Measurements from ENCODE around the gene SDK1. TPM values are rescaled to one million over a fixed set of nuclear protein-coding genes. Genes with fewer than 3 reads are reported as not detected.

Gene SDK1
- total and polyA plus RNA-seq, 2 of the 8 experiments (the other 6 are each of a cell fraction or from before 2014, with no cell fraction given): 3.3 to 7.2 TPM

GRCh38 chr7:4174451-4174850 is 873.4 kb downstream of the SDK1 start:
- no peak overlapping the region for H2AK5ac ChIP-seq (ENCODE audit: low read depth, low read length)
- H3K9ac ChIP-seq (replicated peaks in 1 of 4; ENCODE audit: extremely low read depth in 1 of 4, low read depth in 3 of 4, low read length in 3 of 4): no peak overlapping the region
- 95% methylated on average over 10 of the region's 11 CpGs; no CpG with 5 or more reads in 1 of the 2 experiments for WGBS, 2 experiments (ENCODE audit: extremely low coverage in 1 of 2, insufficient coverage in 1 of 2, insufficient read length in 1 of 2, insufficient replicate concordance in 2 of 2, low coverage in 1 of 2, low lambda C conversion rate in 2 of 2, missing lambda C conversion rate in 1 of 2)
- DNase-seq (ENCODE audit: low read depth in 1 of 2, low spot score in 2 of 2) (no peak), FAIRE-seq (no peak)
- H4K20me1 ChIP-seq (replicated peaks in 1 of 2; ENCODE audit: control insufficient read depth in 1 of 2, insufficient read depth in 2 of 2, low read length in 2 of 2): no peaks in the 10 kb centered on the region
- no peak overlapping the region for H4K91ac ChIP-seq (replicated peaks; ENCODE audit: insufficient read length, low read length)
- no peak overlapping the region for H2BK5ac ChIP-seq (ENCODE audit: low read depth, low read length)
- H3K9me3 ChIP-seq (ENCODE audit: insufficient read depth in 2 of 2, low read depth in 1 of 2, low read length in 1 of 2): peaks cover 9 to 14% of the 10 kb centered on the region in 2 experiments; a peak in 3 of 4 replicates
- no peak overlapping the region for H3K14ac ChIP-seq (ENCODE audit: insufficient read length)
- no peak overlapping the region for H2AFZ ChIP-seq (ENCODE audit: low read length)
- no peak overlapping the region for H4K5ac ChIP-seq (ENCODE audit: insufficient read length, low read depth, low read length)
- H3K36me3 ChIP-seq (ENCODE audit: control insufficient read depth in 2 of 4, insufficient read depth in 4 of 4, low read length in 3 of 4): no peaks in the 10 kb centered on the region
- no peak overlapping the region for H3K18ac ChIP-seq (ENCODE audit: extremely low read depth, low read length)
- no peak overlapping the region for H3K23ac ChIP-seq (ENCODE audit: insufficient read length)
- H2BK15ac ChIP-seq (ENCODE audit: low read length): no peak overlapping the region
- no peak overlapping the region for H2BK12ac ChIP-seq (ENCODE audit: low read depth, low read length)
- no peaks in the 10 kb centered on the region for H3K4me1 ChIP-seq (replicated peaks in 1 of 4; ENCODE audit: control insufficient read depth in 3 of 4, insufficient read depth in 4 of 4, low read length in 3 of 4)
- H3K56ac ChIP-seq (replicated peaks; ENCODE audit: insufficient read length, low read depth, low read length): no peak overlapping the region
- H2BK120ac ChIP-seq (replicated peaks; ENCODE audit: low read depth, low read length): no peak overlapping the region
- H3K23me2 ChIP-seq (ENCODE audit: low read depth, low read length): no peaks in the 10 kb centered on the region
- ChIA-PET CTCF (ENCODE audit: partially characterized antibody) (interaction anchor here (1.0 to 1.3 kb wide), 2 partner anchors 10 to 23 kb away, joined by 3 read pairs; no protein-coding TSS in a partner anchor), POLR2A (ENCODE audit: partially characterized antibody) (no interaction called here)
- H3K4ac ChIP-seq (replicated peaks; ENCODE audit: insufficient read length, low read depth, low read length): no peak overlapping the region
- H3K27ac ChIP-seq (ENCODE audit: low read depth, low read length): no peak overlapping the region
- H4K8ac ChIP-seq (ENCODE audit: extremely low read depth, insufficient read depth, low read length): peak overlapping the region; percentile 29; the same call in 1 of the 2 replicates
- H3K27me3 ChIP-seq (replicated peaks in 1 of 4; ENCODE audit: control insufficient read depth in 3 of 4, extremely low read depth in 1 of 4, insufficient read depth in 3 of 4, low read length in 3 of 4): no peaks in the 10 kb centered on the region
- no peak overlapping the region for H3K4me3 ChIP-seq (ENCODE audit: extremely low read depth in 1 of 4, insufficient read depth in 2 of 4, low read depth in 3 of 4, low read length in 4 of 4)
- H3K79me2 ChIP-seq (ENCODE audit: control insufficient read depth in 1 of 2, insufficient read depth in 2 of 2, low read length in 2 of 2): no peaks in the 10 kb centered on the region
- no peak overlapping the region for H3K4me2 ChIP-seq (ENCODE audit: insufficient read depth in 1 of 2, low read depth in 2 of 2, low read length in 2 of 2)
- no peaks in the 10 kb centered on the region for H3K79me1 ChIP-seq (ENCODE audit: low read depth, low read length)
- no peak overlapping the region for H2BK20ac ChIP-seq (ENCODE audit: low read length)
- no peak for TF ChIP-seq POLR2AphosphoS5 (IDR thresholded peaks at IDR 0.05; ENCODE audit: low read depth, low read length)
- no peak for TF ChIP-seq ASH2L (IDR thresholded peaks at IDR 0.05; ENCODE audit: low read length)
- TF ChIP-seq SIN3A (conservative IDR thresholded peaks at IDR 0.05 in 1 of 2, IDR thresholded peaks at IDR 0.05 in 1 of 2; ENCODE audit: low read depth in 1 of 2, low read length in 2 of 2): no peak
- no peak for TF ChIP-seq CEBPB (IDR thresholded peaks at IDR 0.05; ENCODE audit: low read depth, low read length)
- TF ChIP-seq KDM4A (IDR thresholded peaks at IDR 0.05; ENCODE audit: low read depth, low read length, severe bottlenecking): no peak
- TF ChIP-seq BCL11A (IDR thresholded peaks at IDR 0.05; ENCODE audit: low read depth in 2 of 2, low read length in 2 of 2): no peak
- no peak for TF ChIP-seq POLR2A (IDR thresholded peaks at IDR 0.05; ENCODE audit: control extremely low read depth in 1 of 2, low read depth in 2 of 2, low read length in 2 of 2)
- TF ChIP-seq RAD21 (IDR thresholded peaks at IDR 0.05 in 1 of 2, conservative IDR thresholded peaks at IDR 0.05 in 1 of 2; ENCODE audit: low read depth in 2 of 2, low read length in 2 of 2): no peak
- no peak for TF ChIP-seq CTBP2 (IDR thresholded peaks at IDR 0.05; ENCODE audit: borderline replicate concordance, insufficient read depth, insufficient read length, low read length)
- TF ChIP-seq SIRT6 (IDR thresholded peaks at IDR 0.05; ENCODE audit: low read length): no peak
- no peak for TF ChIP-seq TBP (IDR thresholded peaks at IDR 0.05; ENCODE audit: low read depth, low read length)
- no peak for TF ChIP-seq TAF7 (optimal IDR thresholded peaks at IDR 0.05; ENCODE audit: borderline replicate concordance, low read depth, low read length)
- TF ChIP-seq CHD2 (IDR thresholded peaks at IDR 0.05; ENCODE audit: low read length): no peak
- TF ChIP-seq EP300 (IDR thresholded peaks at IDR 0.05; ENCODE audit: borderline replicate concordance in 1 of 2, low read depth in 2 of 2, low read length in 2 of 2): no peak
- no peak for TF ChIP-seq SAP30 (IDR thresholded peaks at IDR 0.05; ENCODE audit: insufficient read depth, insufficient replicate concordance, low read length)
